Karpas-422 (cell line): Measurements from ENCODE around the gene SLC4A5. TPM values are rescaled to one million over a fixed set of nuclear protein-coding genes. Genes with fewer than 3 reads are reported as not detected.

ENCODE experiments used
- DNase-seq: peaks from one replicate; pipeline ENCODE4 v3.0.0-alpha.2; 2015
- H2AFZ ChIP-seq: fragments of 200-600 bp; sonication (generic); 2 replicates; pipeline ENCODE4 v1.6.1; 2014; ENCODE audit warnings: antibody characterized with exemption, low read length, mixed read lengths
- H3K27ac ChIP-seq: fragments of 200-600 bp; sonication (generic); 2 replicates; pipeline ENCODE4 v1.5.1; 2014; ENCODE audit warnings: mild to moderate bottlenecking, low read length, moderate library complexity
- H3K27me3 ChIP-seq: fragments of 200-600 bp; sonication (generic); 2 replicates; pipeline ENCODE4 v1.6.1; 2014; ENCODE audit warnings: low read length, mixed read lengths
- H3K36me3 ChIP-seq: fragments of 200-600 bp; sonication (generic); 2 replicates; pipeline ENCODE4 v1.6.1; 2014; ENCODE audit warnings: low read length, mixed read lengths; ENCODE audit not compliant: insufficient read depth
- H3K4me1 ChIP-seq: fragments of 200-600 bp; sonication (generic); 2 replicates; pipeline ENCODE4 v1.6.1; 2014; ENCODE audit warnings: mild to moderate bottlenecking, low read length, mixed read lengths
- H3K4me2 ChIP-seq: fragments of 200-600 bp; sonication (generic); 2 replicates; pipeline ENCODE4 v1.6.1; 2014; ENCODE audit warnings: low read length, low read depth, mild to moderate bottlenecking; ENCODE audit not compliant: poor library complexity, severe bottlenecking
- H3K4me3 ChIP-seq: fragments of 200-600 bp; sonication (generic); 2 replicates; pipeline ENCODE4 v1.5.1; 2014; ENCODE audit warnings: mild to moderate bottlenecking, antibody characterized with exemption, low read length, mixed read lengths
- H3K79me2 ChIP-seq: fragments of 200-600 bp; sonication (generic); 2 replicates; pipeline ENCODE4 v1.6.1; 2014; ENCODE audit warnings: mild to moderate bottlenecking, low read length, mixed read lengths
- H3K9ac ChIP-seq: fragments of 200-600 bp; sonication (generic); 2 replicates; pipeline ENCODE4 v1.6.0; 2014; ENCODE audit warnings: low read length
- H3K9me2 ChIP-seq: fragments of 200-600 bp; sonication (generic), shearing (Covaris generic); replicated peaks from 2 replicates; pipeline ENCODE4 v1.6.0; 2014; ENCODE audit warnings: mild to moderate bottlenecking, low read length, moderate library complexity; ENCODE audit not compliant: insufficient read depth
- H3K9me3 ChIP-seq: fragments of 300-700, 200-600 bp; sonication (generic); 2 replicates; pipeline ENCODE4 v1.6.1; 2014; ENCODE audit warnings: low read length, mixed read lengths
- H4K20me1 ChIP-seq: fragments of 200-600 bp; sonication (generic); 2 replicates; pipeline ENCODE4 v1.6.1; 2014; ENCODE audit warnings: mild to moderate bottlenecking, antibody characterized with exemption, low read length, low read depth; ENCODE audit not compliant: insufficient read depth
- total RNA-seq: library from RNA; depleted of rRNA; stranded (reverse); fragments of >200 nt; shearing (Covaris generic); gene quantifications from 2 replicates; pipeline ENCODE4 v1.2.3, GENCODE V29; 2014; ENCODE audit warnings: low replicate concordance

The SLC4A5 gene
- total RNA-seq, 1 experiment from 2014 or later: 3.2 TPM

DNA sequence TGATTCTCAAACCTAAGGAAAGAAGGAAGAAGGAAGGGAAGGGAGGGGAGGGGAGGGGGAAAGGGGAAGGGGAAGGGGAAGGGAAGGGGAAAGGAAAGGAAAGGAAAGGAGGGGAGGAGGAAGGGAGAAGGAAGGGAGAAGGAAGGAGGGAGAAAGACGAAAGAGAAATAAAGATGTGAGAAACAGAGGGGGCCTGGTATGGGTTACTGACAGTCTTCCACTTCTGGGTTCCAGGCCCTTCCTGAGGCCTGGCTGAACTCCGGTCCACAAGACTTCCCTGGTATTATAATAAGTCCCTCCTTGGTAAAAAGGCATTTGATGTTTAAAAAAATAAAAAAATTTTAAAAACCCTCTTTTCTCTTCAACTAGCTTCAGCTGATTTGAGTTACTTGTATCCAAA, 17.4 kb downstream of the SLC4A5 start:
- no peaks in the 10 kb centered on the region for H4K20me1 ChIP-seq
- no peaks in the 10 kb centered on the region for H3K9me3 ChIP-seq

GRCh38 chr2:74321737-74322136, 21.5 kb downstream of the SLC4A5 start:
- Histone ChIP-seq H3K4me3 (no peak overlapping the region), H3K9me2 (no peaks in the 10 kb centered on the region), H3K9ac (no peak overlapping the region), H3K27me3 (no peaks in the 10 kb centered on the region), H2AFZ (no peak overlapping the region), H3K9me3 (no peaks in the 10 kb centered on the region), H3K36me3 (no peaks in the 10 kb centered on the region), H3K4me1 (no peaks in the 10 kb centered on the region), H4K20me1 (no peaks in the 10 kb centered on the region), H3K27ac (no peak overlapping the region), H3K4me2 (no peak overlapping the region), H3K79me2 (no peaks in the 10 kb centered on the region)
- no peak for DNase-seq

More for the DNA sequence above, 17.4 kb downstream of the SLC4A5 start:
- Histone ChIP-seq H3K27ac (no peak overlapping the region), H3K4me3 (no peak overlapping the region), H3K9me2 (no peaks in the 10 kb centered on the region), H3K27me3 (no peaks in the 10 kb centered on the region), H3K4me1 (no peaks in the 10 kb centered on the region), H3K36me3 (no peaks in the 10 kb centered on the region), H3K79me2 (no peaks in the 10 kb centered on the region), H3K4me2 (no peak overlapping the region), H3K9ac (no peak overlapping the region), H2AFZ (no peak overlapping the region)
- no peak for DNase-seq

- H3K79me2 ChIP-seq: no peaks in the 10 kb centered on the region
- H3K36me3 ChIP-seq: no peaks in the 10 kb centered on the region
- no peak overlapping the region for H3K4me2 ChIP-seq
- H3K27me3 ChIP-seq: no peaks in the 10 kb centered on the region
- H2AFZ ChIP-seq: no peak overlapping the region
- no peaks in the 10 kb centered on the region for H3K9me3 ChIP-seq
- H3K4me1 ChIP-seq: peaks cover 12% of the 10 kb centered on the region
- no peaks in the 10 kb centered on the region for H3K9me2 ChIP-seq
- H3K27ac ChIP-seq: no peak overlapping the region
- DNase-seq: no peak
- H3K4me3 ChIP-seq: no peak overlapping the region
- H3K9ac ChIP-seq: no peak overlapping the region
- no peaks in the 10 kb centered on the region for H4K20me1 ChIP-seq
These were observed 25.5 kb downstream of the SLC4A5 start for GRCh38 chr2:74317701-74318100.

DNA sequence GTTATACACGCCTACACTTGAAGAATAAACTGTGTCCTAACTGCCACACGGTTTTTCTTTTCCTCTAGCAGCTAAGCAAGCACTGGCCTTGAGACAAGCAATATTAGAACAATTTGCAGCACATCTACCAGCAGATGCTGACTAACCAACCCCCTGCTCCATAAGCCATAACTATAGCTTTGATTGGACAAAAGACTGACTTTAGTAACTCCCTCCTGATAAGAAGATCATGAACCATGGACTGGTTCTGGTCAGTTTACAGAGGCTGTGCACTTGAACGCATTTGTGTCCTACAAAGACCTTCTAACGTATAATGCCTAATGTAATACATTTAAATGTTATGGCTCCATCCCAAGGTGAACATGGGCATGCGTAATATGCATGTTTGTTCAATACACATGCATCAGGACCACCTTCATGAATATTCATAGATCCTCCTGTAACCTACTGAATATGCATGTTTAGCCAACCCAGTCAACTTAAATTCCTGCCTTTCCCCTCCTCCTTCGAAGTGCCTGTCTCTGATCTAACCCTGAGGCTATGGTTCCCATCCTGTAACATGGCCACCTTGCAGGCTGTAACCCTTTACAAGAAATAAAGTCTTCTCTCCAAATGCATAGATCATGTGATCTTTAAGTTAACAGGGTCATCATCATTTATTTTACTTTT, 26.5 kb downstream of the SLC4A5 start:
- no peak for DNase-seq
- no peak overlapping the region for H3K9ac ChIP-seq
- H3K27me3 ChIP-seq: no peaks in the 10 kb centered on the region
- H4K20me1 ChIP-seq: no peaks in the 10 kb centered on the region
- no peak overlapping the region for H2AFZ ChIP-seq
- H3K79me2 ChIP-seq: no peaks in the 10 kb centered on the region
- no peak overlapping the region for H3K4me2 ChIP-seq
- no peak overlapping the region for H3K27ac ChIP-seq
- H3K4me3 ChIP-seq: no peak overlapping the region
- H3K9me2 ChIP-seq: no peaks in the 10 kb centered on the region
- no peaks in the 10 kb centered on the region for H3K36me3 ChIP-seq
- H3K4me1 ChIP-seq: peaks cover 12% of the 10 kb centered on the region
- no peaks in the 10 kb centered on the region for H3K9me3 ChIP-seq

- no peaks in the 10 kb centered on the region for H3K27me3 ChIP-seq
- H3K4me3 ChIP-seq: no peak overlapping the region
- H3K4me1 ChIP-seq: peaks cover 12% of the 10 kb centered on the region
- no peaks in the 10 kb centered on the region for H3K36me3 ChIP-seq
- no peak overlapping the region for H2AFZ ChIP-seq
- H3K9ac ChIP-seq: no peak overlapping the region
- H3K9me3 ChIP-seq: no peaks in the 10 kb centered on the region
- no peak for DNase-seq
- H3K79me2 ChIP-seq: no peaks in the 10 kb centered on the region
- no peak overlapping the region for H3K27ac ChIP-seq
- H4K20me1 ChIP-seq: no peaks in the 10 kb centered on the region
- H3K4me2 ChIP-seq: no peak overlapping the region
- no peaks in the 10 kb centered on the region for H3K9me2 ChIP-seq
These were observed 29.1 kb downstream of the SLC4A5 start for GRCh38 chr2:74314107-74314506.

GRCh38 chr2:74313497-74313896, 29.7 kb downstream of the SLC4A5 start:
- Histone ChIP-seq H3K9ac (no peak overlapping the region), H4K20me1 (no peaks in the 10 kb centered on the region), H3K27ac (no peak overlapping the region), H3K79me2 (no peaks in the 10 kb centered on the region), H3K4me2 (no peak overlapping the region), H3K4me3 (no peak overlapping the region), H3K4me1 (peaks cover 12% of the 10 kb centered on the region), H3K9me2 (no peaks in the 10 kb centered on the region), H3K9me3 (no peaks in the 10 kb centered on the region), H3K27me3 (no peaks in the 10 kb centered on the region), H3K36me3 (no peaks in the 10 kb centered on the region), H2AFZ (no peak overlapping the region)
- no peak for DNase-seq

GRCh38 chr2:74312913-74313312, 30.3 kb downstream of the SLC4A5 start:
- Histone ChIP-seq H3K27ac (no peak overlapping the region), H3K4me2 (no peak overlapping the region), H3K9ac (no peak overlapping the region), H3K9me3 (no peaks in the 10 kb centered on the region), H3K36me3 (no peaks in the 10 kb centered on the region), H3K9me2 (no peaks in the 10 kb centered on the region), H2AFZ (no peak overlapping the region), H3K4me1 (peaks cover 12% of the 10 kb centered on the region), H3K79me2 (no peaks in the 10 kb centered on the region), H3K4me3 (no peak overlapping the region), H4K20me1 (no peaks in the 10 kb centered on the region), H3K27me3 (no peaks in the 10 kb centered on the region)
- no peak for DNase-seq

GRCh38 chr2:74307720-74308119, 35.5 kb downstream of the SLC4A5 start:
- no peak overlapping the region for H3K4me2 ChIP-seq
- H3K9me3 ChIP-seq: no peaks in the 10 kb centered on the region
- H3K79me2 ChIP-seq: no peaks in the 10 kb centered on the region
- no peak for DNase-seq
- H4K20me1 ChIP-seq: no peaks in the 10 kb centered on the region
- H3K9ac ChIP-seq: no peak overlapping the region
- no peak overlapping the region for H3K4me3 ChIP-seq
- H3K36me3 ChIP-seq: no peaks in the 10 kb centered on the region
- H3K9me2 ChIP-seq: no peaks in the 10 kb centered on the region
- no peak overlapping the region for H3K27ac ChIP-seq
- H2AFZ ChIP-seq: no peak overlapping the region
- H3K27me3 ChIP-seq: no peaks in the 10 kb centered on the region
- H3K4me1 ChIP-seq: no peaks in the 10 kb centered on the region
